Activated naive CD8-positive, alpha-beta T cell (primary cell): ENCODE measurements around the gene CACNA2D4.

Source experiments
- H3K27ac Mint-ChIP-seq: one replicate; pipeline ENCODE4 v1.8.0; 2021; ENCODE audit warnings: mixed read lengths
- H3K27me3 Mint-ChIP-seq: one replicate; pipeline ENCODE4 v1.8.0; 2021; ENCODE audit warnings: mixed read lengths
- H3K36me3 Mint-ChIP-seq: one replicate; pipeline ENCODE4 v1.8.0; 2021; ENCODE audit warnings: mixed read lengths
- H3K4me1 Mint-ChIP-seq: one replicate; pipeline ENCODE4 v1.8.0; 2021; ENCODE audit warnings: low read depth, mixed read lengths
- H3K4me3 Mint-ChIP-seq: one replicate; pipeline ENCODE4 v1.8.0; 2021; ENCODE audit warnings: mild to moderate bottlenecking, mixed read lengths
- H3K9me3 Mint-ChIP-seq: one replicate; pipeline ENCODE4 v1.8.0; 2021; ENCODE audit warnings: low read depth, mixed read lengths

Gene CACNA2D4

GRCh38 chr12:1916371-1917171, 1.9 kb downstream of the CACNA2D4 start:
- H3K9me3 Mint-ChIP-seq: no peaks in the 10 kb centered on the region
- no peaks in the 10 kb centered on the region for H3K36me3 Mint-ChIP-seq
- H3K27me3 Mint-ChIP-seq: peaks cover 1% of the 10 kb centered on the region
- H3K27ac Mint-ChIP-seq: peak overlapping the region; percentile 51
- H3K4me1 Mint-ChIP-seq: peaks cover 16% of the 10 kb centered on the region
- H3K4me3 Mint-ChIP-seq: no peak overlapping the region

- peak overlapping the region; percentile 55 for H3K4me3 Mint-ChIP-seq
- H3K27me3 Mint-ChIP-seq: peaks cover 4% of the 10 kb centered on the region
- H3K27ac Mint-ChIP-seq: peak overlapping the region; percentile 51
- H3K36me3 Mint-ChIP-seq: no peaks in the 10 kb centered on the region
- H3K9me3 Mint-ChIP-seq: no peaks in the 10 kb centered on the region
- peaks cover 16% of the 10 kb centered on the region for H3K4me1 Mint-ChIP-seq
Observed at GRCh38 chr12:1915082-1915968, 3.1 kb downstream of the CACNA2D4 start.

GRCh38 chr12:1914114-1914911, 4.1 kb downstream of the CACNA2D4 start:
- Mint-ChIP-seq H3K36me3 (no peaks in the 10 kb centered on the region), H3K4me3 (no peak overlapping the region)

GRCh38 chr12:1913377-1914113, 4.9 kb downstream of the CACNA2D4 start:
- no peaks in the 10 kb centered on the region for H3K9me3 Mint-ChIP-seq
- peaks cover 6% of the 10 kb centered on the region for H3K27me3 Mint-ChIP-seq
- no peaks in the 10 kb centered on the region for H3K36me3 Mint-ChIP-seq
- peaks cover 19% of the 10 kb centered on the region for H3K4me1 Mint-ChIP-seq
- no peak overlapping the region for H3K4me3 Mint-ChIP-seq
- no peak overlapping the region for H3K27ac Mint-ChIP-seq

More at GRCh38 chr12:1914114-1914911, 4.1 kb downstream of the CACNA2D4 start:
- H3K9me3 Mint-ChIP-seq: no peaks in the 10 kb centered on the region
- H3K27me3 Mint-ChIP-seq: peaks cover 5% of the 10 kb centered on the region
- H3K27ac Mint-ChIP-seq: no peak overlapping the region
- peaks cover 16% of the 10 kb centered on the region for H3K4me1 Mint-ChIP-seq

- Mint-ChIP-seq H3K27me3 (peaks cover 7% of the 10 kb centered on the region), H3K27ac (no peak overlapping the region), H3K9me3 (no peaks in the 10 kb centered on the region)
Observed at GRCh38 chr12:1912580-1913376, 5.7 kb downstream of the CACNA2D4 start.

GRCh38 chr12:1911598-1912575, 6.6 kb downstream of the CACNA2D4 start:
- Mint-ChIP-seq H3K27me3 (peaks cover 8% of the 10 kb centered on the region), H3K4me1 (peaks cover 22% of the 10 kb centered on the region), H3K4me3 (no peak overlapping the region), H3K9me3 (peaks cover under 1% of the 10 kb centered on the region), H3K36me3 (no peaks in the 10 kb centered on the region), H3K27ac (no peak overlapping the region)

More at GRCh38 chr12:1912580-1913376, 5.7 kb downstream of the CACNA2D4 start:
- Mint-ChIP-seq H3K4me1 (peaks cover 20% of the 10 kb centered on the region), H3K36me3 (no peaks in the 10 kb centered on the region), H3K4me3 (no peak overlapping the region)

- H3K27me3 Mint-ChIP-seq: peaks cover 8% of the 10 kb centered on the region
- H3K4me3 Mint-ChIP-seq: no peak overlapping the region
- H3K36me3 Mint-ChIP-seq: no peaks in the 10 kb centered on the region
- peaks cover 11% of the 10 kb centered on the region for H3K4me1 Mint-ChIP-seq
- peaks cover 15% of the 10 kb centered on the region for H3K9me3 Mint-ChIP-seq
- H3K27ac Mint-ChIP-seq: no peak overlapping the region
Observed at GRCh38 chr12:1910468-1910867, 8.0 kb downstream of the CACNA2D4 start.

- Mint-ChIP-seq H3K4me3 (peak overlapping the region; percentile 66), H3K27ac (no peak overlapping the region), H3K4me1 (peaks cover 7% of the 10 kb centered on the region), H3K9me3 (peaks cover 26% of the 10 kb centered on the region), H3K36me3 (peaks cover 3% of the 10 kb centered on the region), H3K27me3 (peaks cover 8% of the 10 kb centered on the region)
Observed at GRCh38 chr12:1908758-1909157, 9.7 kb downstream of the CACNA2D4 start.

- H3K36me3 Mint-ChIP-seq: peaks cover 5% of the 10 kb centered on the region
- peaks cover 8% of the 10 kb centered on the region for H3K27me3 Mint-ChIP-seq
- H3K4me1 Mint-ChIP-seq: peaks cover 7% of the 10 kb centered on the region
- H3K4me3 Mint-ChIP-seq: peak overlapping the region; percentile 81
- H3K9me3 Mint-ChIP-seq: peaks cover 34% of the 10 kb centered on the region
- H3K27ac Mint-ChIP-seq: peak overlapping the region; percentile 46
Observed at GRCh38 chr12:1907652-1908611, 10.5 kb downstream of the CACNA2D4 start.

GRCh38 chr12:1906579-1906978, 11.9 kb downstream of the CACNA2D4 start:
- Mint-ChIP-seq H3K4me1 (peaks cover 7% of the 10 kb centered on the region), H3K4me3 (peak overlapping the region; percentile 22), H3K9me3 (peaks cover 44% of the 10 kb centered on the region), H3K27ac (no peak overlapping the region), H3K36me3 (peaks cover 8% of the 10 kb centered on the region), H3K27me3 (peaks cover 8% of the 10 kb centered on the region)

- Mint-ChIP-seq H3K9me3 (peaks cover 44% of the 10 kb centered on the region), H3K4me1 (peaks cover 7% of the 10 kb centered on the region), H3K36me3 (peaks cover 8% of the 10 kb centered on the region), H3K4me3 (no peak overlapping the region), H3K27ac (no peak overlapping the region), H3K27me3 (peaks cover 4% of the 10 kb centered on the region)
Observed at GRCh38 chr12:1904875-1905274, 13.6 kb downstream of the CACNA2D4 start.

- Mint-ChIP-seq H3K36me3 (peaks cover 3% of the 10 kb centered on the region), H3K27ac (no peak overlapping the region), H3K4me3 (no peak overlapping the region), H3K27me3 (peaks cover 4% of the 10 kb centered on the region), H3K9me3 (peaks cover 12% of the 10 kb centered on the region), H3K4me1 (no peaks in the 10 kb centered on the region)
Observed at GRCh38 chr12:1896964-1897363, 21.5 kb downstream of the CACNA2D4 start.
